GM23338 (cell line): Measurements from ENCODE around the gene ZNF638. TPM values are rescaled to one million over a fixed set of nuclear protein-coding genes. Genes with fewer than 3 reads are reported as not detected.

Experiments
- ATAC-seq: fragments of 200-7000 bp; cut with Tn5 transposase; 3 replicates; pipeline ENCODE4 v1.9.1; 2020
- DNase-seq: peaks from one replicate; pipeline ENCODE4 v3.0.0-alpha.2; 2015; ENCODE audit warnings: low spot score
- H2AFZ ChIP-seq: fragments of 200-600 bp; sonication (generic); 2 replicates; pipeline ENCODE4 v1.8.0; 2016; ENCODE audit warnings: antibody characterized with exemption, mild to moderate bottlenecking, moderate library complexity
- H3F3A ChIP-seq: fragments of 200-600 bp; sonication (generic); replicated peaks from 2 replicates; pipeline ENCODE4 v1.8.0; 2017; ENCODE audit warnings: antibody characterized with exemption, mixed run types, low read depth
- H3K27ac ChIP-seq: fragments of 200-600 bp; sonication (generic); 2 replicates; pipeline ENCODE4 v1.6.1; 2016; ENCODE audit warnings: low read depth
- H3K27me3 ChIP-seq: fragments of 200-600 bp; sonication (generic); 2 replicates; pipeline ENCODE4 v1.8.0; 2016; ENCODE audit warnings: mild to moderate bottlenecking, mixed run types, moderate library complexity; ENCODE audit not compliant: insufficient read depth
- H3K36me3 ChIP-seq: fragments of 200-600 bp; sonication (generic); 2 replicates; pipeline ENCODE4 v1.8.0; 2016; ENCODE audit warnings: mild to moderate bottlenecking; ENCODE audit not compliant: insufficient read depth
- H3K4me1 ChIP-seq: fragments of 200-600 bp; sonication (generic); 2 replicates; pipeline ENCODE4 v1.8.0; 2016; ENCODE audit warnings: mild to moderate bottlenecking, moderate library complexity; ENCODE audit not compliant: insufficient read depth
- H3K4me2 ChIP-seq: fragments of 200-600 bp; sonication (generic); 2 replicates; pipeline ENCODE4 v1.7.1; 2017; ENCODE audit warnings: mixed run types
- H3K4me3 ChIP-seq: fragments of 200-600 bp; sonication (generic); 2 replicates; pipeline ENCODE4 v1.6.1; 2016; ENCODE audit warnings: mixed run types
- H3K79me2 ChIP-seq: fragments of 200-600 bp; sonication (generic); replicated peaks from 2 replicates; pipeline ENCODE4 v1.8.0; 2017; ENCODE audit warnings: mild to moderate bottlenecking; ENCODE audit not compliant: insufficient read depth
- H3K9me2 ChIP-seq: fragments of 200-600 bp; sonication (generic); 2 replicates; pipeline ENCODE4 v1.8.0; 2017; ENCODE audit not compliant: insufficient read depth
- H4K20me1 ChIP-seq: fragments of 200-600 bp; sonication (generic); replicated peaks from 2 replicates; pipeline ENCODE4 v1.8.0; 2017; ENCODE audit warnings: mild to moderate bottlenecking; ENCODE audit not compliant: insufficient read depth
- H3K27ac Mint-ChIP-seq: 2 replicates; pipeline ENCODE4 v1.8.0; 2020; ENCODE audit warnings: inconsistent platforms, mild to moderate bottlenecking, moderate library complexity, mixed read lengths
- H3K27me3 Mint-ChIP-seq: 3 replicates; pipeline ENCODE4 v1.8.0; 2022; ENCODE audit warnings: low read depth, mild to moderate bottlenecking, moderate library complexity, mixed read lengths, inconsistent platforms; ENCODE audit not compliant: insufficient read depth, poor library complexity
- H3K36me3 Mint-ChIP-seq: 3 replicates; pipeline ENCODE4 v1.8.0; 2021; ENCODE audit warnings: low read depth, mild to moderate bottlenecking, inconsistent platforms, moderate library complexity, mixed read lengths
- H3K4me1 Mint-ChIP-seq: 3 replicates; pipeline ENCODE4 v1.8.0; 2020; ENCODE audit warnings: mild to moderate bottlenecking, inconsistent platforms, mixed read lengths
- H3K4me3 Mint-ChIP-seq: 3 replicates; pipeline ENCODE4 v1.8.0; 2021; ENCODE audit warnings: moderate library complexity, mild to moderate bottlenecking, inconsistent platforms, mixed read lengths
- H3K9me3 Mint-ChIP-seq: 3 replicates; pipeline ENCODE4 v1.8.0; 2020; ENCODE audit warnings: moderate library complexity, mild to moderate bottlenecking, inconsistent platforms, mixed read lengths
- CREB1 ChIP-seq: fragments of 250-450 bp; sonication (Bioruptor Pico); IDR thresholded peaks from 2 replicates; pipeline ENCODE4 v1.5.0; 2020; ENCODE audit warnings: low read depth, mild to moderate bottlenecking, moderate library complexity
- CTCF ChIP-seq, 2 experiments: fragments of 200-600 bp in 1 of 2; sonication (generic) in 1 of 2; conservative IDR thresholded peaks; 2 replicates each; pipeline versions ENCODE4 v1.5.1 to v1.6.1; 2016 to 2017; ENCODE audit warnings: antibody characterized with exemption in 2 of 2, low read depth in 2 of 2, mild to moderate bottlenecking in 2 of 2, moderate library complexity in 1 of 2
- EZH2 ChIP-seq: fragments of 200-600 bp; sonication (generic); IDR thresholded peaks from one replicate; pipeline ENCODE4 v1.8.0; 2017; ENCODE audit warnings: antibody characterized with exemption, mild to moderate bottlenecking, low read depth; ENCODE audit not compliant: unreplicated experiment
- EZH2phosphoT487 ChIP-seq: fragments of 200-600 bp; sonication (generic); IDR thresholded peaks from one replicate; pipeline ENCODE4 v1.8.1; 2018; ENCODE audit warnings: antibody characterized with exemption; ENCODE audit not compliant: unreplicated experiment
- JUNB ChIP-seq: IDR thresholded peaks from one replicate; pipeline ENCODE4 v1.6.1; 2016; ENCODE audit warnings: antibody characterized with exemption; ENCODE audit not compliant: unreplicated experiment
- NANOG ChIP-seq: IDR thresholded peaks from 2 replicates; pipeline ENCODE4 v1.6.1; 2016; ENCODE audit warnings: antibody characterized with exemption, borderline replicate concordance
- POLR2AphosphoS5 ChIP-seq: IDR thresholded peaks from 2 replicates; pipeline ENCODE4 v1.6.1; 2016; ENCODE audit warnings: antibody characterized with exemption, low read depth
- STAT1 ChIP-seq: IDR thresholded peaks from one replicate; pipeline ENCODE4 v1.6.1; 2016; ENCODE audit warnings: antibody characterized with exemption; ENCODE audit not compliant: unreplicated experiment
- ZNF331 ChIP-seq: fragments of 250-450 bp; sonication (Bioruptor Pico); IDR thresholded peaks from 2 replicates; pipeline ENCODE4 v1.5.0; 2020; ENCODE audit warnings: low read depth, mild to moderate bottlenecking, moderate library complexity
- polyA plus RNA-seq: library from polyadenylated mRNA; unstranded; fragments of >200 nt; fragmentation: Nextera tagmentation; extraction: Ambion mirVana; gene quantifications from 2 replicates; pipeline ENCODE4 v1.2.1, GENCODE V29; 2016
- total RNA-seq: library from RNA; depleted of rRNA; stranded (reverse); fragments of >200 nt; shearing (Covaris generic); gene quantifications from 2 replicates; pipeline ENCODE4 v1.2.3, GENCODE V29; 2014
- TF ChIP-seq, protein P1 (sequence below): IDR thresholded peaks from one replicate; pipeline ENCODE4 v1.6.1; 2018; ENCODE audit warnings: antibody characterized with exemption; ENCODE audit not compliant: unreplicated experiment

Gene ZNF638
- total and polyA plus RNA-seq, 2 experiments from 2014 or later, result 185 to 190 TPM

GRCh38 chr2:71332435-71332796 is 834 bp downstream of the ZNF638 start (continued):
- no peak for TF ChIP-seq CTCF (conservative IDR thresholded peaks at IDR 0.05; ENCODE audit: low read depth in 2 of 2)
- TF ChIP-seq JUNB, result no peak
- no peak for TF ChIP-seq NANOG

GRCh38 chr2:71333619-71334018 is 2.0 kb downstream of the ZNF638 start:
- Histone ChIP-seq H4K20me1 (peaks cover 30% of the 10 kb centered on the region), H3K4me1 (peaks cover 26% of the 10 kb centered on the region), H3K4me2 (peak overlapping the region; percentile 84), H3F3A (no peaks in the 10 kb centered on the region), H3K27me3 (no peaks in the 10 kb centered on the region), H3K36me3 (no peaks in the 10 kb centered on the region), H3K27ac (no peak overlapping the region), H3K79me2 (peaks cover 74% of the 10 kb centered on the region), H2AFZ (no peak overlapping the region), H3K9me2 (no peaks in the 10 kb centered on the region), H3K4me3 (peak overlapping the region; percentile 79)
- H3K36me3 Mint-ChIP-seq, result peaks cover 11% of the 10 kb centered on the region; the same call in 2 of the 3 replicates
- no peak for ATAC-seq
- no peaks in the 10 kb centered on the region; the same call in 2 of the 3 replicates for H3K9me3 Mint-ChIP-seq
- no peak for DNase-seq
- peak overlapping the region; percentile 99 for H3K4me3 Mint-ChIP-seq
- TF ChIP-seq EZH2 (no peak), JUNB (no peak), CREB1 (no peak), STAT1 (no peak), EZH2phosphoT487 (no peak), CTCF (conservative IDR thresholded peaks at IDR 0.05; ENCODE audit: low read depth in 2 of 2) (no peak), NANOG (no peak)
- H3K27me3 Mint-ChIP-seq, result peaks cover 5% of the 10 kb centered on the region
- no peak overlapping the region for H3K27ac Mint-ChIP-seq
- H3K4me1 Mint-ChIP-seq, result peaks cover 31% of the 10 kb centered on the region

- Histone ChIP-seq H3K4me3 (no peak overlapping the region), H3K79me2 (peaks cover 96% of the 10 kb centered on the region), H3K27me3 (no peaks in the 10 kb centered on the region), H4K20me1 (peaks cover 52% of the 10 kb centered on the region), H3K4me1 (peaks cover 34% of the 10 kb centered on the region), H3K27ac (no peak overlapping the region), H3K36me3 (no peaks in the 10 kb centered on the region), H2AFZ (no peak overlapping the region), H3K4me2 (no peak overlapping the region), H3F3A (no peaks in the 10 kb centered on the region), H3K9me2 (no peaks in the 10 kb centered on the region)
- Mint-ChIP-seq H3K9me3 (no peaks in the 10 kb centered on the region; the same call in 2 of the 3 replicates), H3K4me1 (peaks cover 45% of the 10 kb centered on the region), H3K36me3 (peaks cover 11% of the 10 kb centered on the region; the same call in 2 of the 3 replicates), H3K27ac (no peak overlapping the region), H3K27me3 (peaks cover 3% of the 10 kb centered on the region), H3K4me3 (no peak overlapping the region)
- no peak for DNase-seq
- ATAC-seq, result no peak
- TF ChIP-seq NANOG (no peak), ZNF331 (CRISPR knock-in tag) (no peak), POLR2AphosphoS5 (no peak)
- TF ChIP-seq, protein P1, sequence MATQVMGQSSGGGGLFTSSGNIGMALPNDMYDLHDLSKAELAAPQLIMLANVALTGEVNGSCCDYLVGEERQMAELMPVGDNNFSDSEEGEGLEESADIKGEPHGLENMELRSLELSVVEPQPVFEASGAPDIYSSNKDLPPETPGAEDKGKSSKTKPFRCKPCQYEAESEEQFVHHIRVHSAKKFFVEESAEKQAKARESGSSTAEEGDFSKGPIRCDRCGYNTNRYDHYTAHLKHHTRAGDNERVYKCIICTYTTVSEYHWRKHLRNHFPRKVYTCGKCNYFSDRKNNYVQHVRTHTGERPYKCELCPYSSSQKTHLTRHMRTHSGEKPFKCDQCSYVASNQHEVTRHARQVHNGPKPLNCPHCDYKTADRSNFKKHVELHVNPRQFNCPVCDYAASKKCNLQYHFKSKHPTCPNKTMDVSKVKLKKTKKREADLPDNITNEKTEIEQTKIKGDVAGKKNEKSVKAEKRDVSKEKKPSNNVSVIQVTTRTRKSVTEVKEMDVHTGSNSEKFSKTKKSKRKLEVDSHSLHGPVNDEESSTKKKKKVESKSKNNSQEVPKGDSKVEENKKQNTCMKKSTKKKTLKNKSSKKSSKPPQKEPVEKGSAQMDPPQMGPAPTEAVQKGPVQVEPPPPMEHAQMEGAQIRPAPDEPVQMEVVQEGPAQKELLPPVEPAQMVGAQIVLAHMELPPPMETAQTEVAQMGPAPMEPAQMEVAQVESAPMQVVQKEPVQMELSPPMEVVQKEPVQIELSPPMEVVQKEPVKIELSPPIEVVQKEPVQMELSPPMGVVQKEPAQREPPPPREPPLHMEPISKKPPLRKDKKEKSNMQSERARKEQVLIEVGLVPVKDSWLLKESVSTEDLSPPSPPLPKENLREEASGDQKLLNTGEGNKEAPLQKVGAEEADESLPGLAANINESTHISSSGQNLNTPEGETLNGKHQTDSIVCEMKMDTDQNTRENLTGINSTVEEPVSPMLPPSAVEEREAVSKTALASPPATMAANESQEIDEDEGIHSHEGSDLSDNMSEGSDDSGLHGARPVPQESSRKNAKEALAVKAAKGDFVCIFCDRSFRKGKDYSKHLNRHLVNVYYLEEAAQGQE, result no peak
Measured at GRCh38 chr2:71336384-71336783, 4.8 kb downstream of the ZNF638 start.
